Ovary (tissue), 3 donors: ENCODE data around the gene RACGAP1.

Experiments
- CTCF ChIP-seq, 3 donors: fragments of 450-650 bp in 2 of 3; fragments of 200-600 bp in 1 of 3; IDR thresholded peaks; one replicate each; pipeline versions ENCODE4 v1.5.1 to v1.8.0; 2016 to 2022; ENCODE audit warnings: antibody characterized with exemption in 3 of 3, mild to moderate bottlenecking in 1 of 3
- POLR2A ChIP-seq: fragments of 450-650 bp; IDR thresholded peaks from one replicate; pipeline ENCODE4 v1.6.1; 2017; ENCODE audit warnings: antibody characterized with exemption, mild to moderate bottlenecking, moderate library complexity
- donor health status: DM: no; HTN: no; CAD: no.

DNA sequence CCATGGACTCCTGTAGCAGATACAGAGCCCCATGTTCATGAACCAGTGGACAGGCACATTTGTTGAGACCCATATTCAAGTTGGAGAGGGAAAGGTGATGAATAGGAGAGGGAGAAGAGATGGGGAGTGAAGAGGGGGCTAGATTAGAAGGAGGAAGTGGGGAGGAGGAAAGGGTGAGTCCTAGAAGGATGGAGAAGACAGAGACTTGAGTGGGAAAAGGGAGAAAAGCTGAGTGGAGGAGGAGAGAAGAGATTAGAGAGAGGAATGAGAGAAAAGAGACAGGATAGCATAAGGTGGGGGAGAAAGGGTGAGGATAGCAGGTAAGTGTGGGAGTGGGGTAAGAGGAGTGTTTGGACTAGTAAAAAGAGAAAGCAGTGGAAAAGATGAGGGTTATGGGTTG lies 27.2 kb upstream of the RACGAP1 start:
- TF ChIP-seq POLR2A (no peak), CTCF (IDR thresholded peaks at IDR 0.05) (no peak)
